Left ventricle myocardium superior (tissue), 1 donor: ENCODE data around the gene TLR1. TPM values are rescaled to one million over a fixed set of nuclear protein-coding genes. Genes with fewer than 3 reads are reported as not detected.

Source experiments
- ATAC-seq: fragments of 200-7000 bp; cut with Tn5 transposase; one replicate; pipeline ENCODE4 v1.9.1; 2020; ENCODE audit warnings: mild to moderate bottlenecking, moderate library complexity
- DNase-seq: peaks from one replicate; pipeline ENCODE4 v3.0.0-alpha.2; 2020
- intact Hi-C: fragments of 100-400 bp; cut with micrococcal nuclease; formaldehyde crosslinking; loops from one replicate; pipeline ENCODE4 v1.11.0; 2022
- total RNA-seq: library from RNA; stranded (reverse); fragmentation: NEBNext Ultra II Directional; extraction: Animal tissue kit (Norgen Biotek cat#: 25700); gene quantifications from one replicate; pipeline ENCODE4 v1.2.1, GENCODE V29; 2021
- donor health status: DM: no; HTN: yes; CAD: no; lungs with severe emphysema.

TLR1 gene
- total RNA-seq, 1 donor from 2014 or later = 5.0 TPM

GRCh38 chr4:38751341-38752010 lies 53.1 kb downstream of the TLR1 start:
- ATAC-seq (no peak), DNase-seq (no peak)
- intact Hi-C loops = no loop called here

- DNase-seq = no peak
- ATAC-seq = no peak
- intact Hi-C loops = no loop called here
Measured at GRCh38 chr4:38749336-38749735, 55.3 kb downstream of the TLR1 start.

- no peak for ATAC-seq
- intact Hi-C loops = no loop called here
- no peak for DNase-seq
Measured at GRCh38 chr4:38747629-38748028, 57.0 kb downstream of the TLR1 start.

Other genes with a start within 250 kb of the TLR1 start
- gene KLF3, start 140.6 kb downstream of the TLR1 start, total RNA-seq = 17.7 TPM
- not detected for gene TLR10, start 21.8 kb downstream of the TLR1 start, total RNA-seq
- 1.5 TPM for gene TLR6, start 52.0 kb upstream of the TLR1 start, total RNA-seq
- gene FAM114A1, start 63.0 kb upstream of the TLR1 start, total RNA-seq = 14.8 TPM
- gene TMEM156, start 227.6 kb upstream of the TLR1 start, total RNA-seq = not detected